Measurements from ENCODE around the gene PRDM11.

The PRDM11 gene

GRCh38 chr11:45158210-45158731, 11.8 kb downstream of the PRDM11 start:
- Mint-ChIP-seq H3K4me3 (no peak overlapping the region), H3K27ac (no peak overlapping the region), H3K9me3 (no peaks in the 10 kb centered on the region), H3K4me1 (ENCODE audit: low read depth) (no peaks in the 10 kb centered on the region), H3K36me3 (ENCODE audit: low read depth) (no peaks in the 10 kb centered on the region), H3K27me3 (ENCODE audit: low read depth) (no peaks in the 10 kb centered on the region)

- Mint-ChIP-seq H3K4me1 (ENCODE audit: low read depth) (no peaks in the 10 kb centered on the region), H3K27ac (no peak overlapping the region)
These were observed 12.6 kb downstream of the PRDM11 start for GRCh38 chr11:45158891-45159605.

GRCh38 chr11:45159781-45160365, 13.4 kb downstream of the PRDM11 start:
- Mint-ChIP-seq H3K27ac (no peak overlapping the region), H3K4me1 (ENCODE audit: low read depth) (no peaks in the 10 kb centered on the region), H3K9me3 (no peaks in the 10 kb centered on the region), H3K36me3 (ENCODE audit: low read depth) (no peaks in the 10 kb centered on the region), H3K4me3 (no peak overlapping the region), H3K27me3 (ENCODE audit: low read depth) (no peaks in the 10 kb centered on the region)

More at GRCh38 chr11:45158891-45159605, 12.6 kb downstream of the PRDM11 start:
- no peaks in the 10 kb centered on the region for H3K27me3 Mint-ChIP-seq (ENCODE audit: low read depth)
- H3K36me3 Mint-ChIP-seq (ENCODE audit: low read depth) = no peaks in the 10 kb centered on the region
- H3K9me3 Mint-ChIP-seq = no peaks in the 10 kb centered on the region
- no peak overlapping the region for H3K4me3 Mint-ChIP-seq

- Mint-ChIP-seq H3K27me3 (ENCODE audit: low read depth) (no peaks in the 10 kb centered on the region), H3K36me3 (ENCODE audit: low read depth) (no peaks in the 10 kb centered on the region), H3K4me1 (ENCODE audit: low read depth) (no peaks in the 10 kb centered on the region), H3K4me3 (no peak overlapping the region), H3K27ac (no peak overlapping the region), H3K9me3 (no peaks in the 10 kb centered on the region)
These were observed 15.0 kb downstream of the PRDM11 start for GRCh38 chr11:45161252-45162063.

- Mint-ChIP-seq H3K27me3 (ENCODE audit: low read depth) (no peaks in the 10 kb centered on the region), H3K9me3 (no peaks in the 10 kb centered on the region), H3K27ac (no peak overlapping the region), H3K4me3 (no peak overlapping the region), H3K4me1 (ENCODE audit: low read depth) (no peaks in the 10 kb centered on the region), H3K36me3 (ENCODE audit: low read depth) (no peaks in the 10 kb centered on the region)
These were observed 15.6 kb downstream of the PRDM11 start for GRCh38 chr11:45162064-45162375.

- H3K4me3 Mint-ChIP-seq = no peak overlapping the region
- no peak overlapping the region for H3K27ac Mint-ChIP-seq
- no peaks in the 10 kb centered on the region for H3K4me1 Mint-ChIP-seq (ENCODE audit: low read depth)
These were observed 16.8 kb downstream of the PRDM11 start for GRCh38 chr11:45162916-45163879.

GRCh38 chr11:45163956-45164575, 17.6 kb downstream of the PRDM11 start:
- Mint-ChIP-seq H3K9me3 (no peaks in the 10 kb centered on the region), H3K4me1 (ENCODE audit: low read depth) (no peaks in the 10 kb centered on the region), H3K27ac (no peak overlapping the region), H3K36me3 (ENCODE audit: low read depth) (no peaks in the 10 kb centered on the region), H3K4me3 (no peak overlapping the region), H3K27me3 (ENCODE audit: low read depth) (no peaks in the 10 kb centered on the region)

More at GRCh38 chr11:45162916-45163879, 16.8 kb downstream of the PRDM11 start:
- no peaks in the 10 kb centered on the region for H3K9me3 Mint-ChIP-seq
- no peaks in the 10 kb centered on the region for H3K36me3 Mint-ChIP-seq (ENCODE audit: low read depth)
- no peaks in the 10 kb centered on the region for H3K27me3 Mint-ChIP-seq (ENCODE audit: low read depth)

- Mint-ChIP-seq H3K4me1 (ENCODE audit: low read depth) (no peaks in the 10 kb centered on the region), H3K9me3 (no peaks in the 10 kb centered on the region), H3K36me3 (ENCODE audit: low read depth) (no peaks in the 10 kb centered on the region), H3K27ac (no peak overlapping the region), H3K4me3 (no peak overlapping the region), H3K27me3 (ENCODE audit: low read depth) (no peaks in the 10 kb centered on the region)
These were observed 18.9 kb downstream of the PRDM11 start for GRCh38 chr11:45165386-45165785.

GRCh38 chr11:45165806-45166603, 19.6 kb downstream of the PRDM11 start:
- Mint-ChIP-seq H3K4me1 (ENCODE audit: low read depth) (no peaks in the 10 kb centered on the region), H3K4me3 (no peak overlapping the region), H3K36me3 (ENCODE audit: low read depth) (no peaks in the 10 kb centered on the region), H3K27me3 (ENCODE audit: low read depth) (no peaks in the 10 kb centered on the region), H3K27ac (no peak overlapping the region), H3K9me3 (no peaks in the 10 kb centered on the region)

GRCh38 chr11:45166604-45166897, 20.1 kb downstream of the PRDM11 start:
- no peaks in the 10 kb centered on the region for H3K4me1 Mint-ChIP-seq (ENCODE audit: low read depth)

GRCh38 chr11:45167283-45167682, 20.8 kb downstream of the PRDM11 start:
- Mint-ChIP-seq H3K27me3 (ENCODE audit: low read depth) (no peaks in the 10 kb centered on the region), H3K4me1 (ENCODE audit: low read depth) (no peaks in the 10 kb centered on the region), H3K9me3 (no peaks in the 10 kb centered on the region), H3K27ac (no peak overlapping the region), H3K36me3 (ENCODE audit: low read depth) (no peaks in the 10 kb centered on the region), H3K4me3 (no peak overlapping the region)

More at GRCh38 chr11:45166604-45166897, 20.1 kb downstream of the PRDM11 start:
- no peak overlapping the region for H3K27ac Mint-ChIP-seq
- H3K4me3 Mint-ChIP-seq = no peak overlapping the region
- H3K36me3 Mint-ChIP-seq (ENCODE audit: low read depth) = no peaks in the 10 kb centered on the region
- H3K27me3 Mint-ChIP-seq (ENCODE audit: low read depth) = no peaks in the 10 kb centered on the region
- no peaks in the 10 kb centered on the region for H3K9me3 Mint-ChIP-seq

GRCh38 chr11:45168366-45169130, 22.1 kb downstream of the PRDM11 start:
- Mint-ChIP-seq H3K27ac (no peak overlapping the region), H3K4me3 (no peak overlapping the region), H3K4me1 (ENCODE audit: low read depth) (no peaks in the 10 kb centered on the region), H3K9me3 (no peaks in the 10 kb centered on the region), H3K27me3 (ENCODE audit: low read depth) (no peaks in the 10 kb centered on the region), H3K36me3 (ENCODE audit: low read depth) (no peaks in the 10 kb centered on the region)
